WTC11 (cell line): ENCODE results near the gene NEK2. TPM values are rescaled to one million over a fixed set of nuclear protein-coding genes. Genes with fewer than 3 reads are reported as not detected.

Experiments
- ATAC-seq: fragments of 200-7000 bp; cut with Tn5 transposase; 2 replicates; pipeline ENCODE4 v1.10.0; 2021; ENCODE audit warnings: mild to moderate bottlenecking, moderate library complexity
- CTCF ChIA-PET: fragments of 300-600 bp; sonication (Branson Sonifier 250); formaldehyde crosslinking; loops from one replicate; lab custom pipeline; 2021; ENCODE audit warnings: antibody characterized with exemption; lab: Charles Lee
- POLR2A ChIA-PET: fragments of 350-600 bp; sonication (Branson Sonifier 250); formaldehyde crosslinking; loops from one replicate; lab custom pipeline; 2021; ENCODE audit warnings: antibody characterized with exemption; lab: Charles Lee
- DNase-seq: peaks from one replicate; pipeline ENCODE4 v3.0.0; 2021; ENCODE audit warnings: low spot score
- H3K27ac Mint-ChIP-seq: 2 replicates; pipeline ENCODE4 v1.8.0; 2021; ENCODE audit warnings: mixed read lengths
- H3K27me3 Mint-ChIP-seq: 2 replicates; pipeline ENCODE4 v1.8.0; 2021; ENCODE audit warnings: low read depth, mild to moderate bottlenecking, moderate library complexity, mixed read lengths
- H3K36me3 Mint-ChIP-seq: 2 replicates; pipeline ENCODE4 v1.8.0; 2021; ENCODE audit warnings: mixed read lengths
- H3K4me1 Mint-ChIP-seq: 2 replicates; pipeline ENCODE4 v1.8.0; 2022; ENCODE audit warnings: mixed read lengths
- H3K4me3 Mint-ChIP-seq: 2 replicates; pipeline ENCODE4 v1.8.0; 2021; ENCODE audit warnings: mild to moderate bottlenecking, moderate library complexity, mixed read lengths
- H3K9me3 Mint-ChIP-seq: 2 replicates; pipeline ENCODE4 v1.8.0; 2021; ENCODE audit warnings: mixed read lengths
- CREM ChIP-seq: sonication (generic); formaldehyde crosslinking; IDR thresholded peaks from 2 replicates; pipeline ENCODE4 v1.8.1; 2022; ENCODE audit warnings: mild to moderate bottlenecking, missing genetic modification reagents, moderate library complexity
- ELF4 ChIP-seq: sonication (generic); formaldehyde crosslinking; IDR thresholded peaks from 2 replicates; pipeline ENCODE4 v1.8.1; 2022; ENCODE audit warnings: low read depth, mild to moderate bottlenecking, moderate library complexity, missing genetic modification reagents
- ESRRA ChIP-seq: sonication (generic); formaldehyde crosslinking; IDR thresholded peaks from 2 replicates; pipeline ENCODE4 v1.8.1; 2022; ENCODE audit warnings: mild to moderate bottlenecking, missing genetic modification reagents, borderline replicate concordance
- FOXJ3 ChIP-seq: sonication (generic); formaldehyde crosslinking; IDR thresholded peaks from 2 replicates; pipeline ENCODE4 v1.9.0; 2021; ENCODE audit warnings: missing genetic modification reagents, mild to moderate bottlenecking, borderline replicate concordance
- FOXK1 ChIP-seq: sonication (generic); formaldehyde crosslinking; IDR thresholded peaks from 2 replicates; pipeline ENCODE4 v1.8.0; 2022; ENCODE audit warnings: mild to moderate bottlenecking, moderate library complexity, missing genetic modification reagents
- FOXP1 ChIP-seq: sonication (generic); formaldehyde crosslinking; IDR thresholded peaks from 2 replicates; pipeline ENCODE4 v1.8.0; 2022; ENCODE audit warnings: missing genetic modification reagents, mild to moderate bottlenecking, moderate library complexity, borderline replicate concordance
- HMGA2 ChIP-seq: fragments of 250-450 bp; sonication (Bioruptor Pico); IDR thresholded peaks from 2 replicates; pipeline ENCODE4 v1.4.0; 2021; ENCODE audit warnings: mild to moderate bottlenecking, moderate library complexity
- JAZF1 ChIP-seq: fragments of 250-450 bp; sonication (Bioruptor Pico); IDR thresholded peaks from 2 replicates; pipeline ENCODE4 v1.9.0; 2021; ENCODE audit warnings: moderate library complexity, mild to moderate bottlenecking, inconsistent platforms
- MXD4 ChIP-seq: fragments of 250-450 bp; sonication (Bioruptor Pico); IDR thresholded peaks from 2 replicates; pipeline ENCODE4 v1.8.0; 2021; ENCODE audit warnings: mild to moderate bottlenecking, moderate library complexity, borderline replicate concordance
- NFATC4 ChIP-seq: fragments of 250-450 bp; sonication (Bioruptor Pico); IDR thresholded peaks from 2 replicates; pipeline ENCODE4 v1.9.0; 2021; ENCODE audit warnings: mild to moderate bottlenecking
- NFE2L1 ChIP-seq: sonication (generic); formaldehyde crosslinking; IDR thresholded peaks from 2 replicates; pipeline ENCODE4 v1.8.1; 2023; ENCODE audit warnings: missing genetic modification reagents
- NR2C2 ChIP-seq: sonication (generic); formaldehyde crosslinking; IDR thresholded peaks from 2 replicates; pipeline ENCODE4 v1.8.0; 2022; ENCODE audit warnings: mild to moderate bottlenecking, missing genetic modification reagents
- OVOL2 ChIP-seq: fragments of 250-450 bp; sonication (Bioruptor Pico); IDR thresholded peaks from 2 replicates; pipeline ENCODE4 v1.9.0; 2021; ENCODE audit warnings: mild to moderate bottlenecking, borderline replicate concordance
- SMAD4 ChIP-seq: sonication (generic); formaldehyde crosslinking; IDR thresholded peaks from 2 replicates; pipeline ENCODE4 v1.8.0; 2022; ENCODE audit warnings: mild to moderate bottlenecking, missing genetic modification reagents
- TCF7 ChIP-seq: sonication (generic); formaldehyde crosslinking; IDR thresholded peaks from 2 replicates; pipeline ENCODE4 v1.8.0; 2022; ENCODE audit warnings: mild to moderate bottlenecking, low read depth, missing genetic modification reagents, moderate library complexity
- total RNA-seq: library from RNA; stranded (reverse); gene quantifications from 3 replicates; pipeline ENCODE4 v1.2.3, GENCODE V29; 2021
- TF ChIP-seq, protein P1 (sequence below): fragments of 250-450 bp; sonication (Bioruptor Pico); IDR thresholded peaks from 2 replicates; pipeline ENCODE4 v1.9.0; 2021; ENCODE audit warnings: mild to moderate bottlenecking, borderline replicate concordance
- TF ChIP-seq, protein P2 (sequence below): fragments of 250-450 bp; sonication (Bioruptor Pico); IDR thresholded peaks from 2 replicates; pipeline ENCODE4 v1.9.0; 2021; ENCODE audit warnings: moderate library complexity, mild to moderate bottlenecking, inconsistent platforms, borderline replicate concordance
- TF ChIP-seq, protein P3 (sequence below): sonication (generic); formaldehyde crosslinking; IDR thresholded peaks from 2 replicates; pipeline ENCODE4 v1.8.0; 2023; ENCODE audit warnings: missing genetic modification reagents
- TF ChIP-seq, protein P4 (sequence below): fragments of 200-600 bp; IDR thresholded peaks from 2 replicates; pipeline ENCODE4 v1.8.0; 2022; ENCODE audit warnings: antibody characterized with exemption
- TF ChIP-seq, protein P5 (sequence below): sonication (generic); formaldehyde crosslinking; conservative IDR thresholded peaks from 2 replicates; pipeline ENCODE4 v1.8.1; 2023; ENCODE audit warnings: mild to moderate bottlenecking, low read depth, missing genetic modification reagents, moderate library complexity
- TF ChIP-seq, protein P6 (sequence below): fragments of 250-450 bp; sonication (Bioruptor Pico); IDR thresholded peaks from 2 replicates; pipeline ENCODE4 v2.1.2; 2022; ENCODE audit warnings: mild to moderate bottlenecking, moderate library complexity
- TF ChIP-seq, protein P7 (sequence below): sonication (generic); formaldehyde crosslinking; IDR thresholded peaks from 2 replicates; pipeline ENCODE4 v1.8.1; 2023; ENCODE audit warnings: mild to moderate bottlenecking, missing genetic modification reagents, borderline replicate concordance

The NEK2 gene
- total RNA-seq, 1 experiment from 2014 or later: 23.5 TPM

DNA sequence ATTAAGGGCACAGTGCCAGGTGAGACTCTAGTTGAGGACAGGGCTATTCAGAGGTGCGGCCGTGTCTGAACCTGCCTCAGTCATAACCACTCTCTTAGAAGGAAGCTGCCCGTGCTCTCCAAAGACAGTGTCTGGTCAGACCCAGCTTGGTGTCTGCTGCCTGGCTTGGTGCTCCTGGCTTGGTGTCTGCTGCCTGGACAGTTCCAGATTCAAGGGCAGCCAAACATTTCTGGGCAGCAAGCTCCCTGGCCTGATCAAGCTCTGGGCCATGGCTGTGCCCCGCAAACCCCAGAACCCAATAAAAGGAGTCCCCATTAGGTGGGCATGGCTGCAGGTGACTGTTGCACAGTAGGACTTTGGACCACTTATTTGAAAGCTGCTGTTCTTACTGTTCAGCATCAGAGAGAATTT is 27.7 kb downstream of the NEK2 start (continued):
- TF ChIP-seq, protein P1, sequence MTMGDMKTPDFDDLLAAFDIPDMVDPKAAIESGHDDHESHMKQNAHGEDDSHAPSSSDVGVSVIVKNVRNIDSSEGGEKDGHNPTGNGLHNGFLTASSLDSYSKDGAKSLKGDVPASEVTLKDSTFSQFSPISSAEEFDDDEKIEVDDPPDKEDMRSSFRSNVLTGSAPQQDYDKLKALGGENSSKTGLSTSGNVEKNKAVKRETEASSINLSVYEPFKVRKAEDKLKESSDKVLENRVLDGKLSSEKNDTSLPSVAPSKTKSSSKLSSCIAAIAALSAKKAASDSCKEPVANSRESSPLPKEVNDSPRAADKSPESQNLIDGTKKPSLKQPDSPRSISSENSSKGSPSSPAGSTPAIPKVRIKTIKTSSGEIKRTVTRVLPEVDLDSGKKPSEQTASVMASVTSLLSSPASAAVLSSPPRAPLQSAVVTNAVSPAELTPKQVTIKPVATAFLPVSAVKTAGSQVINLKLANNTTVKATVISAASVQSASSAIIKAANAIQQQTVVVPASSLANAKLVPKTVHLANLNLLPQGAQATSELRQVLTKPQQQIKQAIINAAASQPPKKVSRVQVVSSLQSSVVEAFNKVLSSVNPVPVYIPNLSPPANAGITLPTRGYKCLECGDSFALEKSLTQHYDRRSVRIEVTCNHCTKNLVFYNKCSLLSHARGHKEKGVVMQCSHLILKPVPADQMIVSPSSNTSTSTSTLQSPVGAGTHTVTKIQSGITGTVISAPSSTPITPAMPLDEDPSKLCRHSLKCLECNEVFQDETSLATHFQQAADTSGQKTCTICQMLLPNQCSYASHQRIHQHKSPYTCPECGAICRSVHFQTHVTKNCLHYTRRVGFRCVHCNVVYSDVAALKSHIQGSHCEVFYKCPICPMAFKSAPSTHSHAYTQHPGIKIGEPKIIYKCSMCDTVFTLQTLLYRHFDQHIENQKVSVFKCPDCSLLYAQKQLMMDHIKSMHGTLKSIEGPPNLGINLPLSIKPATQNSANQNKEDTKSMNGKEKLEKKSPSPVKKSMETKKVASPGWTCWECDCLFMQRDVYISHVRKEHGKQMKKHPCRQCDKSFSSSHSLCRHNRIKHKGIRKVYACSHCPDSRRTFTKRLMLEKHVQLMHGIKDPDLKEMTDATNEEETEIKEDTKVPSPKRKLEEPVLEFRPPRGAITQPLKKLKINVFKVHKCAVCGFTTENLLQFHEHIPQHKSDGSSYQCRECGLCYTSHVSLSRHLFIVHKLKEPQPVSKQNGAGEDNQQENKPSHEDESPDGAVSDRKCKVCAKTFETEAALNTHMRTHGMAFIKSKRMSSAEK (CRISPR knock-in tag): no peak
- TF ChIP-seq, protein P2, sequence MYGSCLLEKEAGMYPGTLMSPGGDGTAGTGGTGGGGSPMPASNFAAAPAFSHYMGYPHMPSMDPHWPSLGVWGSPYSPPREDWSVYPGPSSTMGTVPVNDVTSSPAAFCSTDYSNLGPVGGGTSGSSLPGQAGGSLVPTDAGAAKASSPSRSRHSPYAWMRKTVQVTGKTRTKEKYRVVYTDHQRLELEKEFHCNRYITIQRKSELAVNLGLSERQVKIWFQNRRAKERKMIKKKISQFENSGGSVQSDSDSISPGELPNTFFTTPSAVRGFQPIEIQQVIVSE (CRISPR knock-in tag): no peak
- TF ChIP-seq FOXP1: no peak

DNA sequence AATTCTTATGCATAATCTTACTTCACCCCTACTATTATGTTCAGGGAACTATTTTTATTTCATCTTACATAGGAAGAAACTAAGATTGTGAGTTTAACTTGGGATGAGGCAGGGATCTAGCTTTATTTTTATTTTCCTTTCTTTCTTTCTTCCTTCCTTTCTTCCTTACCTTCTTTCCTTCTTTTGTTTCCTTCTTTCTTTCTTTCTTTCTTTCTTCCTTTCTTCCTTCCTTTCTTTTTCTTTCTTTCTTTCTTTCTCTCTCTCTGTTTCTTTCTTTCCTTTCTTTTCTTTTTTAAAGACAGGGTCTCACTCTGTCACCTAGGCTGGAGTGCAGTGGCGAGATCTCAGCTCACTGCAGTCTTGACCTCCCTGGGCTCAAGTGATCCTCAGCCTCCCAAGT is 28.9 kb downstream of the NEK2 start:
- POLR2A ChIA-PET: interaction anchor here (0.7 kb wide), 1 partner anchor 52 kb away, joined by 4 read pairs; no protein-coding TSS in a partner anchor
- TF ChIP-seq TCF7 (CRISPR knock-in tag): no peak
- no peak for TF ChIP-seq FOXK1 (CRISPR knock-in tag)
- no peak for TF ChIP-seq SMAD4 (CRISPR knock-in tag)
- TF ChIP-seq FOXJ3: no peak
- no peak for TF ChIP-seq HMGA2 (CRISPR knock-in tag)
- TF ChIP-seq, protein P3, sequence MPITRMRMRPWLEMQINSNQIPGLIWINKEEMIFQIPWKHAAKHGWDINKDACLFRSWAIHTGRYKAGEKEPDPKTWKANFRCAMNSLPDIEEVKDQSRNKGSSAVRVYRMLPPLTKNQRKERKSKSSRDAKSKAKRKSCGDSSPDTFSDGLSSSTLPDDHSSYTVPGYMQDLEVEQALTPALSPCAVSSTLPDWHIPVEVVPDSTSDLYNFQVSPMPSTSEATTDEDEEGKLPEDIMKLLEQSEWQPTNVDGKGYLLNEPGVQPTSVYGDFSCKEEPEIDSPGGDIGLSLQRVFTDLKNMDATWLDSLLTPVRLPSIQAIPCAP (CRISPR knock-in tag): no peak
- TF ChIP-seq, protein P4, sequence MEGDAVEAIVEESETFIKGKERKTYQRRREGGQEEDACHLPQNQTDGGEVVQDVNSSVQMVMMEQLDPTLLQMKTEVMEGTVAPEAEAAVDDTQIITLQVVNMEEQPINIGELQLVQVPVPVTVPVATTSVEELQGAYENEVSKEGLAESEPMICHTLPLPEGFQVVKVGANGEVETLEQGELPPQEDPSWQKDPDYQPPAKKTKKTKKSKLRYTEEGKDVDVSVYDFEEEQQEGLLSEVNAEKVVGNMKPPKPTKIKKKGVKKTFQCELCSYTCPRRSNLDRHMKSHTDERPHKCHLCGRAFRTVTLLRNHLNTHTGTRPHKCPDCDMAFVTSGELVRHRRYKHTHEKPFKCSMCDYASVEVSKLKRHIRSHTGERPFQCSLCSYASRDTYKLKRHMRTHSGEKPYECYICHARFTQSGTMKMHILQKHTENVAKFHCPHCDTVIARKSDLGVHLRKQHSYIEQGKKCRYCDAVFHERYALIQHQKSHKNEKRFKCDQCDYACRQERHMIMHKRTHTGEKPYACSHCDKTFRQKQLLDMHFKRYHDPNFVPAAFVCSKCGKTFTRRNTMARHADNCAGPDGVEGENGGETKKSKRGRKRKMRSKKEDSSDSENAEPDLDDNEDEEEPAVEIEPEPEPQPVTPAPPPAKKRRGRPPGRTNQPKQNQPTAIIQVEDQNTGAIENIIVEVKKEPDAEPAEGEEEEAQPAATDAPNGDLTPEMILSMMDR: no peak
- TF ChIP-seq ELF4 (CRISPR knock-in tag): no peak
- no peak for TF ChIP-seq JAZF1 (CRISPR knock-in tag)
- no peak for TF ChIP-seq MXD4 (CRISPR knock-in tag)
- TF ChIP-seq, protein P5, sequence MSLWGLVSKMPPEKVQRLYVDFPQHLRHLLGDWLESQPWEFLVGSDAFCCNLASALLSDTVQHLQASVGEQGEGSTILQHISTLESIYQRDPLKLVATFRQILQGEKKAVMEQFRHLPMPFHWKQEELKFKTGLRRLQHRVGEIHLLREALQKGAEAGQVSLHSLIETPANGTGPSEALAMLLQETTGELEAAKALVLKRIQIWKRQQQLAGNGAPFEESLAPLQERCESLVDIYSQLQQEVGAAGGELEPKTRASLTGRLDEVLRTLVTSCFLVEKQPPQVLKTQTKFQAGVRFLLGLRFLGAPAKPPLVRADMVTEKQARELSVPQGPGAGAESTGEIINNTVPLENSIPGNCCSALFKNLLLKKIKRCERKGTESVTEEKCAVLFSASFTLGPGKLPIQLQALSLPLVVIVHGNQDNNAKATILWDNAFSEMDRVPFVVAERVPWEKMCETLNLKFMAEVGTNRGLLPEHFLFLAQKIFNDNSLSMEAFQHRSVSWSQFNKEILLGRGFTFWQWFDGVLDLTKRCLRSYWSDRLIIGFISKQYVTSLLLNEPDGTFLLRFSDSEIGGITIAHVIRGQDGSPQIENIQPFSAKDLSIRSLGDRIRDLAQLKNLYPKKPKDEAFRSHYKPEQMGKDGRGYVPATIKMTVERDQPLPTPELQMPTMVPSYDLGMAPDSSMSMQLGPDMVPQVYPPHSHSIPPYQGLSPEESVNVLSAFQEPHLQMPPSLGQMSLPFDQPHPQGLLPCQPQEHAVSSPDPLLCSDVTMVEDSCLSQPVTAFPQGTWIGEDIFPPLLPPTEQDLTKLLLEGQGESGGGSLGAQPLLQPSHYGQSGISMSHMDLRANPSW (CRISPR knock-in tag): no peak
- TF ChIP-seq NFE2L1 (CRISPR knock-in tag): no peak
- TF ChIP-seq OVOL2 (CRISPR knock-in tag): no peak
- TF ChIP-seq, protein P6, sequence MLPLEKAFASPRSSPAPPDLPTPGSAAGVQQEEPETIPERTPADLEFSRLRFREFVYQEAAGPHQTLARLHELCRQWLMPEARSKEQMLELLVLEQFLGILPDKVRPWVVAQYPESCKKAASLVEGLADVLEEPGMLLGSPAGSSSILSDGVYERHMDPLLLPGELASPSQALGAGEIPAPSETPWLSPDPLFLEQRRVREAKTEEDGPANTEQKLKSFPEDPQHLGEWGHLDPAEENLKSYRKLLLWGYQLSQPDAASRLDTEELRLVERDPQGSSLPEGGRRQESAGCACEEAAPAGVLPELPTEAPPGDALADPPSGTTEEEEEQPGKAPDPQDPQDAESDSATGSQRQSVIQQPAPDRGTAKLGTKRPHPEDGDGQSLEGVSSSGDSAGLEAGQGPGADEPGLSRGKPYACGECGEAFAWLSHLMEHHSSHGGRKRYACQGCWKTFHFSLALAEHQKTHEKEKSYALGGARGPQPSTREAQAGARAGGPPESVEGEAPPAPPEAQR (CRISPR knock-in tag): no peak
- no peak for TF ChIP-seq ESRRA (CRISPR knock-in tag)
- TF ChIP-seq NFATC4 (CRISPR knock-in tag): no peak
- TF ChIP-seq, protein P7, sequence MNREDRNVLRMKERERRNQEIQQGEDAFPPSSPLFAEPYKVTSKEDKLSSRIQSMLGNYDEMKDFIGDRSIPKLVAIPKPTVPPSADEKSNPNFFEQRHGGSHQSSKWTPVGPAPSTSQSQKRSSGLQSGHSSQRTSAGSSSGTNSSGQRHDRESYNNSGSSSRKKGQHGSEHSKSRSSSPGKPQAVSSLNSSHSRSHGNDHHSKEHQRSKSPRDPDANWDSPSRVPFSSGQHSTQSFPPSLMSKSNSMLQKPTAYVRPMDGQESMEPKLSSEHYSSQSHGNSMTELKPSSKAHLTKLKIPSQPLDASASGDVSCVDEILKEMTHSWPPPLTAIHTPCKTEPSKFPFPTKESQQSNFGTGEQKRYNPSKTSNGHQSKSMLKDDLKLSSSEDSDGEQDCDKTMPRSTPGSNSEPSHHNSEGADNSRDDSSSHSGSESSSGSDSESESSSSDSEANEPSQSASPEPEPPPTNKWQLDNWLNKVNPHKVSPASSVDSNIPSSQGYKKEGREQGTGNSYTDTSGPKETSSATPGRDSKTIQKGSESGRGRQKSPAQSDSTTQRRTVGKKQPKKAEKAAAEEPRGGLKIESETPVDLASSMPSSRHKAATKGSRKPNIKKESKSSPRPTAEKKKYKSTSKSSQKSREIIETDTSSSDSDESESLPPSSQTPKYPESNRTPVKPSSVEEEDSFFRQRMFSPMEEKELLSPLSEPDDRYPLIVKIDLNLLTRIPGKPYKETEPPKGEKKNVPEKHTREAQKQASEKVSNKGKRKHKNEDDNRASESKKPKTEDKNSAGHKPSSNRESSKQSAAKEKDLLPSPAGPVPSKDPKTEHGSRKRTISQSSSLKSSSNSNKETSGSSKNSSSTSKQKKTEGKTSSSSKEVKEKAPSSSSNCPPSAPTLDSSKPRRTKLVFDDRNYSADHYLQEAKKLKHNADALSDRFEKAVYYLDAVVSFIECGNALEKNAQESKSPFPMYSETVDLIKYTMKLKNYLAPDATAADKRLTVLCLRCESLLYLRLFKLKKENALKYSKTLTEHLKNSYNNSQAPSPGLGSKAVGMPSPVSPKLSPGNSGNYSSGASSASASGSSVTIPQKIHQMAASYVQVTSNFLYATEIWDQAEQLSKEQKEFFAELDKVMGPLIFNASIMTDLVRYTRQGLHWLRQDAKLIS (CRISPR knock-in tag): no peak
- TF ChIP-seq NR2C2 (CRISPR knock-in tag): no peak
- TF ChIP-seq CREM: no peak

More for the DNA sequence above, 28.9 kb downstream of the NEK2 start:
- Mint-ChIP-seq H3K36me3 (no peaks in the 10 kb centered on the region), H3K4me3 (no peak overlapping the region), H3K27me3 (no peaks in the 10 kb centered on the region), H3K27ac (no peak overlapping the region), H3K4me1 (peaks cover 8% of the 10 kb centered on the region), H3K9me3 (no peaks in the 10 kb centered on the region)
- DNase-seq (no peak), ATAC-seq (no peak)
- CTCF ChIA-PET: interaction anchor here (1.6 kb wide), 1 partner anchor 125 kb away, joined by 3 read pairs; no protein-coding TSS in a partner anchor
